Measurements from ENCODE around the gene SLC22A17.

- TF ChIP-seq POLR2A (IDR thresholded peaks at IDR 0.05; ENCODE audit: low read length) (no peak), GATA1 (IDR thresholded peaks at IDR 0.05; ENCODE audit: low read depth, low read length) (no peak)
These were observed 17.1 kb downstream of the SLC22A17 start for GRCh38 chr14:23335623-23336022.

Data from erythroblast (primary cell).